Type B pancreatic cell (in vitro differentiated cells): ENCODE data around the gene NSDHL. TPM values are rescaled to one million over a fixed set of nuclear protein-coding genes. Genes with fewer than 3 reads are reported as not detected.
A peak's percentile ranks its signal among the peaks of the same experiment; 100 is the strongest.

ENCODE experiments used
- DNase-seq: peaks from one replicate; pipeline ENCODE4 v3.0.0; 2021; ENCODE audit warnings: mixed read lengths; ENCODE audit not compliant: unreplicated experiment; ENCODE audit errors: extremely low spot score
- H3K27ac Mint-ChIP-seq: 2 replicates; pipeline ENCODE4 v1.8.0; 2021; ENCODE audit warnings: mild to moderate bottlenecking, mixed read lengths
- H3K27me3 Mint-ChIP-seq: 2 replicates; pipeline ENCODE4 v1.8.0; 2021; ENCODE audit warnings: mixed read lengths
- H3K36me3 Mint-ChIP-seq: 2 replicates; pipeline ENCODE4 v1.8.0; 2021; ENCODE audit warnings: mixed read lengths
- H3K4me1 Mint-ChIP-seq: one replicate; pipeline ENCODE4 v1.8.0; 2021; ENCODE audit warnings: mixed read lengths; ENCODE audit not compliant: unreplicated experiment
- H3K4me3 Mint-ChIP-seq: 2 replicates; pipeline ENCODE4 v1.8.0; 2021; ENCODE audit warnings: mild to moderate bottlenecking, mixed read lengths
- H3K9me3 Mint-ChIP-seq: 2 replicates; pipeline ENCODE4 v1.8.0; 2021; ENCODE audit warnings: mixed read lengths
- total RNA-seq: library from RNA; stranded (reverse); gene quantifications from 2 replicates; pipeline ENCODE4 v1.2.1, GENCODE V29; 2021; ENCODE audit warnings: low replicate concordance
- TF ChIP-seq, protein P1 (sequence below): fragments of 200-600 bp; sonication (generic); conservative IDR thresholded peaks from 2 replicates; pipeline ENCODE4 v1.5.0; 2021; ENCODE audit warnings: antibody characterized with exemption, mild to moderate bottlenecking

NSDHL gene
- total RNA-seq, 1 donor from 2014 or later: 27.5 TPM

DNA sequence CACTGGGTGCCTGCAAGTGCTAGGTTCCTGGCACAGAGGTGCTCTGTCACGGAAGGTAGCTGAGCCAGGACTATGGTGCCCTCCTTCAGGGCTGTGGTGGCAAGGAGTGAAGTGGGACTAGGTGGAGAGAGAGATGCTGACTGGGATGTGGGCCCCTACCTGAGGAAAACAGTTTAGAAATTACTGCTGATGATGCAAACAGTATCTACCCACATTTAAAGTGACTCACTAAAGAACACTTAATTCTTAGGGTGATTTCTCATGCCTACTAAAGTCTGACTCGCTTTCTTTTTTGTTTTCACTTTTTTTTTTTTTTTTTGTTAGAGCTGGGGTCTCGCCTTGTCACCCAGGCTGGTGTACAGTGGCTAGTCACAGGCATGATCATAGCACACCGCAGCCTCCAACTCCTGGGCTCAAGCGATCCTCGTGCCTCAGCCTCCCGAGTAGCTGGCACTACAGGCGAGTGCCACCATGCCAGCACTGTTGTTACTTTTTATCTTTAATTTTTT is 70.1 kb downstream of the NSDHL start:
- Mint-ChIP-seq H3K4me3 (no peak overlapping the region), H3K4me1 (peaks cover 5% of the 10 kb centered on the region), H3K36me3 (no peaks in the 10 kb centered on the region), H3K9me3 (no peaks in the 10 kb centered on the region), H3K27me3 (no peaks in the 10 kb centered on the region), H3K27ac (no peak overlapping the region)
- TF ChIP-seq, protein P1, sequence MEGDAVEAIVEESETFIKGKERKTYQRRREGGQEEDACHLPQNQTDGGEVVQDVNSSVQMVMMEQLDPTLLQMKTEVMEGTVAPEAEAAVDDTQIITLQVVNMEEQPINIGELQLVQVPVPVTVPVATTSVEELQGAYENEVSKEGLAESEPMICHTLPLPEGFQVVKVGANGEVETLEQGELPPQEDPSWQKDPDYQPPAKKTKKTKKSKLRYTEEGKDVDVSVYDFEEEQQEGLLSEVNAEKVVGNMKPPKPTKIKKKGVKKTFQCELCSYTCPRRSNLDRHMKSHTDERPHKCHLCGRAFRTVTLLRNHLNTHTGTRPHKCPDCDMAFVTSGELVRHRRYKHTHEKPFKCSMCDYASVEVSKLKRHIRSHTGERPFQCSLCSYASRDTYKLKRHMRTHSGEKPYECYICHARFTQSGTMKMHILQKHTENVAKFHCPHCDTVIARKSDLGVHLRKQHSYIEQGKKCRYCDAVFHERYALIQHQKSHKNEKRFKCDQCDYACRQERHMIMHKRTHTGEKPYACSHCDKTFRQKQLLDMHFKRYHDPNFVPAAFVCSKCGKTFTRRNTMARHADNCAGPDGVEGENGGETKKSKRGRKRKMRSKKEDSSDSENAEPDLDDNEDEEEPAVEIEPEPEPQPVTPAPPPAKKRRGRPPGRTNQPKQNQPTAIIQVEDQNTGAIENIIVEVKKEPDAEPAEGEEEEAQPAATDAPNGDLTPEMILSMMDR: no peak
- DNase-seq: no peak

DNA sequence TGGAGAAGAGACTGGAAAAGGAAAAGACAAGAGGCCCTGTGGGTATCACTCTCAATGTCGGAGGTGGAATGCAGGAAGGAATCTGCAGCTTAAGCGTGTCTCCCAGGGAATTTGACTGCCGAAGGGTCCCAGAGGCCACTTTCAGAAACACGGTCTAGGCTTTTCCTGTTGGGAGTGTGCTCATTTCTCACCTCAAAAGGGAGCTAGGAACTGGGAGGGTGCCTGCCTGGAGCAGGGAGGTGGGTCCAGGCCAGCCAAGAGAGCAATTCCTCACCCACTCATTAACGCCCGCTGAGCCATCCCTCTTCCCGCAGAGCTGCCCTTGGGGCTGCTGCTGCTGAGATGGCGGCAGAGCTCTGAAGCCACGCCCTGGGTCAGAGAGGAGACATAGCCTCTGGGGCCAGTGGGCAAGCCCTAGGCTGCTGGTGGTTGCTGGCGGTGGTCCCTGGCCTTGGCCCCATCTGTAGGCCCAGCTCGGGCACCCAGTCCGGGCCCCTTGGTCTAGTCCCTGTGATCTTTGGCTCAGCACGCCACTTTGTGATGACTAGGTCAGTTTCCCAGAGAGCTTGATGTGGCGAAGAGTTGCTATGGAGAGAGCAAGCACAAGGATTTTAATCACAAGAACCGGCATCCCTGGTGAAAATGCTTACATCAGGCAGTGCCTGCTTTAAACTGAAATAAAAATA is 71.1 kb downstream of the NSDHL start:
- TF ChIP-seq, protein P1: no peak
- H3K9me3 Mint-ChIP-seq: no peaks in the 10 kb centered on the region
- H3K36me3 Mint-ChIP-seq: no peaks in the 10 kb centered on the region
- H3K4me1 Mint-ChIP-seq: peaks cover 2% of the 10 kb centered on the region
- H3K27ac Mint-ChIP-seq: peak overlapping the region; percentile 2
- H3K27me3 Mint-ChIP-seq: no peaks in the 10 kb centered on the region
- no peak for DNase-seq
- peak overlapping the region; percentile 53 for H3K4me3 Mint-ChIP-seq

DNA sequence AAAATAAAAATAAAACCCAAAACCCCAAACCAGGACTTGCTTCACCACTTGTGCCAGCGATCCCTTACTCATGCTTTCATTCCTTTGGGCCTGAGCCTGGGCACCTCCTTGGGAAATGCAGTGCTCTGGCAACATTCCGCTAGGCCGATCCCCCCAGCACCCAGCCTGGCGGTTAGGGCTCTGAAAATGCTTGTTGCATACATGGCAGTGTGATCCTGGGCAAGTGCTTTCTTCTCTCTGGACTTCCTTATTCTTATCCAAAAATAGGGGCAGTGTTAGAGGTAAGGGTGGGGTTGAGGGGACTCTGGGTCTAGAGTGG is 71.6 kb downstream of the NSDHL start:
- TF ChIP-seq, protein P1: no peak
- DNase-seq: no peak
- Mint-ChIP-seq H3K9me3 (no peaks in the 10 kb centered on the region), H3K27ac (no peak overlapping the region), H3K36me3 (no peaks in the 10 kb centered on the region), H3K27me3 (no peaks in the 10 kb centered on the region), H3K4me1 (peaks cover 5% of the 10 kb centered on the region), H3K4me3 (peak overlapping the region; percentile 37)

DNA sequence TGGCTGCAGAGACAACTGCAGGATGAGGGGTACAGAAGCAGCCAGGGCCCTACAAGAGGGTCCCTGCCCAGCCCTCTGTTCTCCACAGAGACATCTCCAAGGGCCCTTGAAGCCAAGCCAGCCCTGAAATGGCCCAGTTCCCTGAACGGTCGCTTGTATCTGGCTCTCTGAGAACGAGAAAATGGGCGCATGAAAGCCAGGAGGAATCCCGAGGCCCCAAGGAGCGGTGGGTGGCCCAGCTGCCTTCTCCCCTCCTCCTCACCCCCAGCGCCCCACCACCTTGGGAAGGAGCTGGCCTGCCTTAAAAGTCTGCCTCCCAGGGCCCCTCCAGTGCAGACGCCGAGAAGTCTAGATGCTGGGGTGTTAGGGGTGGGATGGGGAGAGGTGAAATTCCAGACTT is 72.7 kb downstream of the NSDHL start:
- H3K9me3 Mint-ChIP-seq: no peaks in the 10 kb centered on the region
- H3K27ac Mint-ChIP-seq: no peak overlapping the region
- no peak overlapping the region for H3K4me3 Mint-ChIP-seq
- peaks cover 5% of the 10 kb centered on the region for H3K4me1 Mint-ChIP-seq
- no peaks in the 10 kb centered on the region for H3K36me3 Mint-ChIP-seq
- no peak for DNase-seq
- TF ChIP-seq, protein P1: no peak
- H3K27me3 Mint-ChIP-seq: no peaks in the 10 kb centered on the region

DNA sequence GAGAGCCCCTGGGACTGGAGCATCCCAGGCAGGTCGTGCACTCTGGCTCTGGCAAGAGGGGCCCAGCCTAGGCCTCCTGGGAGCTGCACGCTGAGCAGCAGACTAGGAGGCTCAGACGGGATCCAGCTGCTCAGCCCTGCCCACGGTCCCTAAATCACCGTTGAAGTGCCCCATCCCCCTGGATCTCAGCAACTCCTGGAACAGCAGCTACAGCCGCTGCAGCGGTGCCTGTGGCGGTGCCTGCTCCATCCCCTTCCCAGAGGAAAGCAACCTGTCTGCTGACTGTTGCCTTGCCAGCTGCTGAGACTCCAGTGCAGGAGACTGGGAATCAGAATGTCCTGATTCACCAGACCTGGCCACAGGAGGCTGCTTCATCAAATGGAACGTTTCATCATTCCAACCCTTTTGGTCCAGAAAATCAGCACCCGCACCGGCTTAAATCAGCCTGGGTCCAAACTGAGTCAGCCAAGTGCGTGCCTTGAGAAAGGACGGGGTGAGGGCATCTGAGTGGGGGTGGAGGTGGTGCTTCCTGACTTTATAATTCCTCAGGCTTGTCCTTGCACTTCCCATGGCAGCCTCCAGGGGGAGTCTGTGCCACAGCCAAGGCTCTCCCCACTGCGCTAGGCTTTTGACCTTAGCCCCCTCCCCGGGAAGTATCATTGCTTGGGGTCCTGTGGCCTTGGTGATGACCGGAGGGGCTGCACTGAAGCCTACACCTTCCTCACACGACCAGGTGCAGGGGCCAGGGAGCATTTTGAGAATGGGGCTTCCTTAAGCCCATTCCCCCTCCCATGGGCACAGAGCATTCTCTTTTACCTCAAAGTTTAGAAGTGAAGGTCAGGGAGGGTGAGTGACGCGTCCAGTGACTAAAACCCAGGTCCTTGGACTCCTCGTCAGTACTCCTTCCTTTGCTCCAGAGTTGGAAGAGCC is 73.6 kb downstream of the NSDHL start:
- no peak for DNase-seq
- no peak overlapping the region for H3K27ac Mint-ChIP-seq
- H3K36me3 Mint-ChIP-seq: no peaks in the 10 kb centered on the region
- H3K27me3 Mint-ChIP-seq: no peaks in the 10 kb centered on the region
- no peak overlapping the region for H3K4me3 Mint-ChIP-seq
- TF ChIP-seq, protein P1: peak; percentile 77
- peaks cover 5% of the 10 kb centered on the region for H3K4me1 Mint-ChIP-seq
- H3K9me3 Mint-ChIP-seq: no peaks in the 10 kb centered on the region
